ENCODE measurements around the gene GFOD1. TPM values are rescaled to one million over a fixed set of nuclear protein-coding genes. Genes with fewer than 3 reads are reported as not detected.
A peak's percentile ranks its signal among the peaks of the same experiment; 100 is the strongest.
"Not testable (repeated sequence)": the region's sequence is repeated elsewhere in the genome, so short reads cannot be mapped to it uniquely, and the experiment has no call there.

Gene GFOD1
- total RNA-seq, 4 donors from 2014 or later: 21.8 to 49.4 (median 31.1) TPM

GRCh38 chr6:13515912-13516311 lies 28.5 kb upstream of the GFOD1 start:
- whole genome bisulfite sequencing, 2 donors: 82 to 85% methylated on average over 3 of the region's 3 CpGs
- Histone ChIP-seq H3K4me1 (no peaks in the 10 kb centered on the region), H3K27me3 (no peaks in the 10 kb centered on the region), H3K36me3 (no peaks in the 10 kb centered on the region), H3K4me3 (no peak overlapping the region), H3K27ac (no peak overlapping the region), H3K9me3 (peaks cover 0 to 4% (median 0%) of the 10 kb centered on the region in 4 donors)
- no peak for DNase-seq (ENCODE audit: low spot score in 2 of 2)
- TF ChIP-seq EP300 (IDR thresholded peaks at IDR 0.05): no peak
- TF ChIP-seq CTCF (IDR thresholded peaks at IDR 0.05): no peak
- no peak for TF ChIP-seq POLR2A (IDR thresholded peaks at IDR 0.05)

DNA sequence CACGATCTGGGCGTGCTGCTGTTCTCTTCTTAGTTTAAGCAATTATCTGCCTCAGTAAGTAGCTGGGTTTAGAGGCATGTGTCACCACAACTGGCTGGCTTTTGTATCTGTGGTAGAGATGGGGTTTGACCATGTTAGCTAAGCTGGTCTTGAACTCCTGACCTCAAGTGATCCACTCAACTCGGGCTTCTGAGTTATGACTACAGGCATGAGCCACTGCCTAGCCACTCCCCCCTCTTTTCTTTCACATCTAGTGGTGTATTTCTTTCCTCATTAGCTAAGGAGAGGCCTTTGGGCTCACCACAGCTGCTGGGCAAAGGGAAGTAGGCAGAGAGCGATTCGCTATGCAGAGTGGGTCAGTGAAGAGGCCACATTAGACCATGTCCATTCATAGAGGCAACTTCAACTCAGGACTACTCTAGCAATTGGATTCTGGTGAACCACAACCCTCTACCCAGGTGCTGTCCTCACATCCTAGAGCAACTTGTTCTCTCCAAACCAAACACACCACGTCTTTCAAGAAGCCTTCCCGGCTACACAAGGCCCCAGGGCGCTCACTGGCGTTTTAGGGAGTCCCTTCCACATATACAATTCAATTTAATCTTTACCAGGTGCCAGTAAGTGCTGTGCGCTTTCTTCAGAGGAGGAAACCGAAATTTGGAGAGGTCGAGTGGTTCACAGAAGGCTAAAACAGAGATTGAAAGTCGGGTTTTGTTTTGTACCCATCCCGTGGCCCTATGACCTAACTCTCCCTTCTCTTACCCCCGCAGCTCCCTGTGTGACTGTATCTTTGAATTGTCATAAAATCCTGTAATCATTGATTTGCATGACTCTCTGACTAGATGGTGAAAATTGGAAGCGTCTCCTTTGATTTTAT lies 26.5 kb upstream of the GFOD1 start:
- H3K9me3 ChIP-seq: no peaks in the 10 kb centered on the region
- 81 to 84% methylated on average over 16 of the region's 16 CpGs for WGBS, 2 donors
- H3K4me3 ChIP-seq: no peak overlapping the region
- no peaks in the 10 kb centered on the region for H3K36me3 ChIP-seq
- DNase-seq (ENCODE audit: low spot score in 2 of 2): no peak
- H3K27me3 ChIP-seq: no peaks in the 10 kb centered on the region
- H3K4me1 ChIP-seq: peaks cover 0 to 4% (median 0%) of the 10 kb centered on the region in 4 donors
- no peak overlapping the region for H3K27ac ChIP-seq
- TF ChIP-seq POLR2A (IDR thresholded peaks at IDR 0.05): no peak
- TF ChIP-seq EP300 (IDR thresholded peaks at IDR 0.05): no peak
- no peak for TF ChIP-seq CTCF (IDR thresholded peaks at IDR 0.05)

DNA sequence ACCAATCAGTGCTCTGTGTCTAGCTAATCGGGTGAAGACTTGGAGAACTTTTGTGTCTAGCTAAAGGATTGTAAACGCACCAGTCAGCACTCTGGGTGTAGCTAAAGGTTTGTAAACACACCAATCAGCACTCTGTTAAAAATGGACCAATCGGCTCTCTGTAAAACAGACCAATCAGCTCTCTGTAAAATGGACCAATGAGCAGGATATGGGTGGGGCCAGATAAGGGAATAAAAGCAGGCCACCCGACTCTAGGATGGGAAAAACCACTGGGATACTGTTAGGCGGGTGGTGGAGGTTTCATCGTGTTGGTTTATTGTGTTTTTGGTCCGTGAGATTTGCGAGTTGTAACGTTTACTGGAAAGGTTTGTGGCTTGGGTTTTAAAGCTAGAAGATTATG lies 25.5 kb upstream of the GFOD1 start:
- no peak for DNase-seq (ENCODE audit: low spot score in 2 of 2)
- H3K4me1 ChIP-seq: peaks cover 0 to 13% (median 0%) of the 10 kb centered on the region in 4 donors
- H3K27ac ChIP-seq: no peak overlapping the region
- H3K4me3 ChIP-seq: no peak overlapping the region
- no peaks in the 10 kb centered on the region for H3K27me3 ChIP-seq
- H3K9me3 ChIP-seq: no peaks in the 10 kb centered on the region
- TF ChIP-seq POLR2A (IDR thresholded peaks at IDR 0.05) (no peak), CTCF (IDR thresholded peaks at IDR 0.05) (no peak), EP300 (IDR thresholded peaks at IDR 0.05) (no peak)
- H3K36me3 ChIP-seq: no peaks in the 10 kb centered on the region
- 95 to 97% methylated on average over 9 of the region's 9 CpGs for WGBS, 2 donors

DNA sequence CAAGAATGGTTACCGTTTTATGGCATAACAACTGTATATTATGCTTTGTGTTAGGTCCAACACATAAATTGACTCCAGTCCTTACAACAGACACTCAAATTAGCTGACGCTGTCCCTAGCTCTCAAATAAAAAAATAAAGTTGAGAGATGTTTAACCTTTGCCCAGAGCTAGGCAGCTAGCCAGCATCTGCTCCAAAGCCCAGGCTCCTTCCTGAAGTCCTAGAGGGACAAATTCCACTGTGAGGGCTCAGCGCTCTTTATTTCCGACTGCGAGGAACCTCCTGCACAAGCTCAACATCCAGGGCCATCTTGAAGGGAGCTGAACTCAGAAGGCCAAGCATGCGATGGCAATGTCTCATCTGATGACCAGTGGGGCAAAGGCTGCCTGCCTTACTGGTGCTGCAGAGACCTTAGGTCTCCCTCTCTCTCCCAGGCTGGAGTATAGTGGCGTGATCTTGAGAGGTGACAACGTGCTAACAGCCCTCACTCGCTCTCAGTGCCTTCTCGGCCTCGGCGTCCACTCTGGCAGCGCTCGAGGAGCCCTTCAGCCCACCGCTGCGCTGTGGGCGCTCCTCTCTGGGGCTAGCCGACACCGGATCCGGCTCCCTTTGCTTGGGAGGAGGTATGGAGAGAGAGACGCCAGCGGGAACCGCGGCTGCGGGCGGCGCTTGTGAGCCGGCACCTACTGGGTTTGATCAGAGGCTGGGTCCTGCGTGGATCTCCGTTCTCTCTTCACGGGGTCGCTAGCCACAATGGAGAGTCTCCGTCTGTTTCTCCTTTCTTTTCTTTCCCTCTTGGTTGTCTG lies 24.7 kb upstream of the GFOD1 start:
- Histone ChIP-seq H3K27me3 (no peaks in the 10 kb centered on the region), H3K9me3 (no peaks in the 10 kb centered on the region), H3K27ac (peak overlapping the region in 1 of 4 donors; percentile 19), H3K36me3 (no peaks in the 10 kb centered on the region), H3K4me3 (no peak overlapping the region), H3K4me1 (peaks cover 0 to 13% (median 0%) of the 10 kb centered on the region in 4 donors)
- no peak for TF ChIP-seq POLR2A (IDR thresholded peaks at IDR 0.05)
- TF ChIP-seq EP300 (IDR thresholded peaks at IDR 0.05): no peak
- no peak for TF ChIP-seq CTCF (IDR thresholded peaks at IDR 0.05)
- DNase-seq (ENCODE audit: low spot score in 2 of 2): no peak
- 76 to 80% methylated on average over 33 of the region's 33 CpGs for WGBS, 2 donors

- not testable (repeated sequence) for DNase-seq (ENCODE audit: low spot score in 2 of 2); H3K4me3 ChIP-seq; H3K9me3 ChIP-seq; H3K36me3 ChIP-seq; H3K27me3 ChIP-seq; H3K27ac ChIP-seq
- WGBS, 2 donors: 98% methylated on average over 20 to 37 of the region's 37 CpGs
- peaks cover 0 to 13% (median 0%) of the 10 kb centered on the region in 4 donors for H3K4me1 ChIP-seq
These were observed 23.8 kb upstream of the GFOD1 start for GRCh38 chr6:13511141-13511571.

- 93 to 95% methylated on average over 1 of the region's 1 CpG for WGBS, 2 donors
- H3K4me3 ChIP-seq: not testable (repeated sequence)
These were observed 23.0 kb upstream of the GFOD1 start for GRCh38 chr6:13510433-13510832.

More at GRCh38 chr6:13510433-13510832, 23.0 kb upstream of the GFOD1 start:
- H3K27me3 ChIP-seq; H3K27ac ChIP-seq; DNase-seq (ENCODE audit: low spot score in 2 of 2); H3K36me3 ChIP-seq; H3K9me3 ChIP-seq: not testable (repeated sequence)
- H3K4me1 ChIP-seq: peaks cover 0 to 13% (median 0%) of the 10 kb centered on the region in 4 donors
